SK-N-SH treated with all-trans-retinoic acid at 6 μM for 48 hours (cell line): ENCODE data around the gene COG6.

Source experiments
- ATAC-seq: fragments of 200-7000 bp; cut with Tn5 transposase; 3 replicates; pipeline ENCODE4 v1.9.1; 2020; ENCODE audit warnings: mild to moderate bottlenecking, moderate library complexity
- BACH2 ChIP-seq: fragments of 250-450 bp; sonication (Bioruptor Pico); IDR thresholded peaks from 2 replicates; pipeline ENCODE4 v1.9.0; 2021; ENCODE audit warnings: mild to moderate bottlenecking, borderline replicate concordance
- CSDC2 ChIP-seq: fragments of 250-450 bp; sonication (Bioruptor Pico); IDR thresholded peaks from 2 replicates; pipeline ENCODE4 v1.5.0; 2020; ENCODE audit warnings: mild to moderate bottlenecking, moderate library complexity
- ESRRG ChIP-seq: fragments of 250-450 bp; sonication (Bioruptor Pico); IDR thresholded peaks from 2 replicates; pipeline ENCODE4 v1.6.1; 2021; ENCODE audit warnings: mild to moderate bottlenecking
- GLIS3 ChIP-seq: fragments of 250-450 bp; sonication (Bioruptor Pico); IDR thresholded peaks from 2 replicates; pipeline ENCODE4 v1.5.0; 2020; ENCODE audit warnings: mild to moderate bottlenecking, moderate library complexity
- ISL1 ChIP-seq: fragments of 250-450 bp; sonication (Bioruptor Pico); IDR thresholded peaks from 2 replicates; pipeline ENCODE4 v2.1.2; 2022; ENCODE audit warnings: mild to moderate bottlenecking, moderate library complexity
- OSR1 ChIP-seq: fragments of 250-450 bp; sonication (Bioruptor Pico); IDR thresholded peaks from 2 replicates; pipeline ENCODE4 v1.8.0; 2022; ENCODE audit warnings: moderate library complexity, mild to moderate bottlenecking, inconsistent platforms
- PATZ1 ChIP-seq: fragments of 250-450 bp; sonication (Bioruptor Pico); IDR thresholded peaks from 2 replicates; pipeline ENCODE4 v1.8.0; 2020; ENCODE audit warnings: mild to moderate bottlenecking, moderate library complexity, borderline replicate concordance
- POU6F1 ChIP-seq: fragments of 250-450 bp; sonication (Bioruptor Pico); IDR thresholded peaks from 2 replicates; pipeline ENCODE4 v1.8.0; 2021; ENCODE audit warnings: low read depth, mild to moderate bottlenecking, moderate library complexity, borderline replicate concordance
- PPARA ChIP-seq: fragments of 250-450 bp; sonication (Bioruptor Pico); IDR thresholded peaks from 2 replicates; pipeline ENCODE4 v1.5.0; 2020; ENCODE audit warnings: mild to moderate bottlenecking, borderline replicate concordance
- RARB ChIP-seq: fragments of 250-450 bp; sonication (Bioruptor Pico); IDR thresholded peaks from 2 replicates; pipeline ENCODE4 v1.8.0; 2021; ENCODE audit warnings: mild to moderate bottlenecking, moderate library complexity
- SNAI2 ChIP-seq: fragments of 250-450 bp; sonication (Bioruptor Pico); IDR thresholded peaks from 2 replicates; pipeline ENCODE4 v1.5.0; 2020; ENCODE audit warnings: mild to moderate bottlenecking, moderate library complexity
- TOX ChIP-seq: fragments of 250-450 bp; sonication (Bioruptor Pico); IDR thresholded peaks from 2 replicates; pipeline ENCODE4 v1.8.0; 2021; ENCODE audit warnings: mild to moderate bottlenecking, moderate library complexity, borderline replicate concordance
- TSHZ2 ChIP-seq: fragments of 250-450 bp; sonication (Bioruptor Pico); IDR thresholded peaks from 2 replicates; pipeline ENCODE4 v1.5.0; 2020; ENCODE audit warnings: mild to moderate bottlenecking, moderate library complexity
- ZC3H10 ChIP-seq: fragments of 250-450 bp; sonication (Bioruptor Pico); IDR thresholded peaks from 2 replicates; pipeline ENCODE4 v1.5.1; 2021; ENCODE audit warnings: mild to moderate bottlenecking, moderate library complexity
- ZFP3 ChIP-seq: fragments of 250-450 bp; sonication (Bioruptor Pico); IDR thresholded peaks from 2 replicates; pipeline ENCODE4 v1.5.0; 2020; ENCODE audit warnings: mild to moderate bottlenecking, moderate library complexity
- ZFP30 ChIP-seq: fragments of 450-650 bp; formaldehyde crosslinking; IDR thresholded peaks from 2 replicates; pipeline ENCODE4 v1.5.0; 2022; ENCODE audit warnings: mild to moderate bottlenecking, moderate library complexity
- ZNF565 ChIP-seq: fragments of 450-650 bp; formaldehyde crosslinking; conservative IDR thresholded peaks from 2 replicates; pipeline ENCODE4 v1.5.0; 2020; ENCODE audit warnings: low read depth, mild to moderate bottlenecking, moderate library complexity
- ZNF70 ChIP-seq: fragments of 450-650 bp; formaldehyde crosslinking; IDR thresholded peaks from 2 replicates; pipeline ENCODE4 v1.5.0; 2020; ENCODE audit warnings: mild to moderate bottlenecking, moderate library complexity
- ZNF8 ChIP-seq: fragments of 450-650 bp; formaldehyde crosslinking; IDR thresholded peaks from 2 replicates; pipeline ENCODE4 v1.5.0; 2020; ENCODE audit warnings: mild to moderate bottlenecking, moderate library complexity
- TF ChIP-seq, protein P1 (sequence below): fragments of 250-450 bp; sonication (Bioruptor Pico); IDR thresholded peaks from 2 replicates; pipeline ENCODE4 v1.5.1; 2020; ENCODE audit warnings: low read depth, mild to moderate bottlenecking, moderate library complexity
- TF ChIP-seq, protein P2 (sequence below): fragments of 250-450 bp; sonication (Bioruptor Pico); IDR thresholded peaks from 2 replicates; pipeline ENCODE4 v1.5.1; 2021; ENCODE audit warnings: mild to moderate bottlenecking, moderate library complexity

COG6 gene

DNA sequence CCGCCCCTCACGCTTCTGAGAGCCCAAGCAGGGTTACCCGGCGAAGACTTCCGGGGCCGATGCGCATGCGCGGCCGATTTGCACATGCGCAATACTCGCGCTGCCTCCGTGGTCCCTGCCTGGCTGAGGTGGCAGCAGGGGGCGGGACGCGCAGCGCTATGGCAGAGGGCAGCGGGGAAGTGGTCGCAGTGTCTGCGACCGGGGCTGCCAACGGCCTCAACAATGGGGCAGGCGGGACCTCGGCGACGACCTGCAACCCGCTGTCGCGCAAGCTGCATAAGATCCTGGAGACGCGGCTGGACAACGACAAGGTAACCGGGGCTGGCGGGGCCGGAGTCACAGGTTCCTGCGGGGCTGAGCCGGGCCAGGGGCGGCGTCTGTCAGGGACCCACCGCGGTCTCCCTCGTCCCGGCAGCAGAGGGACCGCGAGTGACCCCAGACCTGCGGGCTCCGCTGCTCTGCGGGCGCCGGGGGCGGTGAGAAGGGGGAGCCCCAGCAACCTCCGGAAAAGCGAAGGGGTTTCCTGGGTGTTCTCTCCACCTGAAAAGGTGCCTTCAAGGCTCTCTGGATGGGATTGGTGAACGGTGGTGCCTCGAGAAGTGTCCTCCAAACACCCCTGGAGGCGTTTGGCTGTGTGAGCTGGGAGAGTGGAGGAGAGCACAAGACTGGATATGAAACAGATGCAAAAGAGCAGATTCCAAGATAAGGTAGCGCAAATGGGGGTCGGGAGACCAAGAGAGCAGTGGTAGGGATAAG is at the start of gene COG6:
COG6 (plus strand) TSS at position 94 of the 756 bp plus-strand sequence; CDS start at position 159, 65 bp downstream.
- TF ChIP-seq ZC3H10 (no peak), OSR1 (CRISPR knock-in tag) (no peak)
- ATAC-seq, result peak; percentile 93

GRCh38 chr13:39605677-39606320 is 49.7 kb upstream of the COG6 start:
- ATAC-seq, result no peak
- TF ChIP-seq ESRRG (CRISPR knock-in tag) (no peak), POU6F1 (CRISPR knock-in tag) (no peak), SNAI2 (no peak)

GRCh38 chr13:39607876-39608275 is 47.6 kb upstream of the COG6 start:
- TF ChIP-seq ZC3H10, result no peak
- TF ChIP-seq TSHZ2 (CRISPR knock-in tag), result no peak
- TF ChIP-seq POU6F1 (CRISPR knock-in tag), result no peak
- TF ChIP-seq ZNF8 (CRISPR knock-in tag), result no peak
- TF ChIP-seq, protein P1, sequence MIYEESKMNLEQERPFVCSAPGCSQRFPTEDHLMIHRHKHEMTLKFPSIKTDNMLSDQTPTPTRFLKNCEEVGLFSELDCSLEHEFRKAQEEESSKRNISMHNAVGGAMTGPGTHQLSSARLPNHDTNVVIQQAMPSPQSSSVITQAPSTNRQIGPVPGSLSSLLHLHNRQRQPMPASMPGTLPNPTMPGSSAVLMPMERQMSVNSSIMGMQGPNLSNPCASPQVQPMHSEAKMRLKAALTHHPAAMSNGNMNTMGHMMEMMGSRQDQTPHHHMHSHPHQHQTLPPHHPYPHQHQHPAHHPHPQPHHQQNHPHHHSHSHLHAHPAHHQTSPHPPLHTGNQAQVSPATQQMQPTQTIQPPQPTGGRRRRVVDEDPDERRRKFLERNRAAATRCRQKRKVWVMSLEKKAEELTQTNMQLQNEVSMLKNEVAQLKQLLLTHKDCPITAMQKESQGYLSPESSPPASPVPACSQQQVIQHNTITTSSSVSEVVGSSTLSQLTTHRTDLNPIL (CRISPR knock-in tag), result no peak
- TF ChIP-seq CSDC2 (CRISPR knock-in tag), result no peak
- no peak for TF ChIP-seq OSR1 (CRISPR knock-in tag)
- no peak for TF ChIP-seq ISL1 (CRISPR knock-in tag)
- no peak for TF ChIP-seq BACH2 (CRISPR knock-in tag)
- TF ChIP-seq ZFP30, result no peak
- no peak for TF ChIP-seq PATZ1 (CRISPR knock-in tag)
- no peak for TF ChIP-seq PPARA
- TF ChIP-seq ZNF70 (CRISPR knock-in tag), result no peak
- no peak for TF ChIP-seq ZFP3 (CRISPR knock-in tag)
- TF ChIP-seq TOX (CRISPR knock-in tag), result no peak
- TF ChIP-seq GLIS3, result no peak
- TF ChIP-seq RARB, result no peak
- TF ChIP-seq ZNF565 (CRISPR knock-in tag), result no peak
- no peak for TF ChIP-seq ESRRG (CRISPR knock-in tag)
- TF ChIP-seq, protein P2, sequence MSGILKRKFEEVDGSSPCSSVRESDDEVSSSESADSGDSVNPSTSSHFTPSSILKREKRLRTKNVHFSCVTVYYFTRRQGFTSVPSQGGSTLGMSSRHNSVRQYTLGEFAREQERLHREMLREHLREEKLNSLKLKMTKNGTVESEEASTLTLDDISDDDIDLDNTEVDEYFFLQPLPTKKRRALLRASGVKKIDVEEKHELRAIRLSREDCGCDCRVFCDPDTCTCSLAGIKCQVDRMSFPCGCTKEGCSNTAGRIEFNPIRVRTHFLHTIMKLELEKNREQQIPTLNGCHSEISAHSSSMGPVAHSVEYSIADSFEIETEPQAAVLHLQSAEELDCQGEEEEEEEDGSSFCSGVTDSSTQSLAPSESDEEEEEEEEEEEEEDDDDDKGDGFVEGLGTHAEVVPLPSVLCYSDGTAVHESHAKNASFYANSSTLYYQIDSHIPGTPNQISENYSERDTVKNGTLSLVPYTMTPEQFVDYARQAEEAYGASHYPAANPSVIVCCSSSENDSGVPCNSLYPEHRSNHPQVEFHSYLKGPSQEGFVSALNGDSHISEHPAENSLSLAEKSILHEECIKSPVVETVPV (CRISPR knock-in tag), result no peak
- TF ChIP-seq, all 23 proteins: peak for 0
- no peak for ATAC-seq
